HCT116 (cell line): ENCODE data around the gene ATG9A. TPM values are rescaled to one million over a fixed set of nuclear protein-coding genes. Genes with fewer than 3 reads are reported as not detected.

Experiments
- ATAC-seq: fragments of 200-7000 bp; cut with Tn5 transposase; 2 replicates; pipeline ENCODE4 v1.9.1; 2020; ENCODE audit warnings: mild to moderate bottlenecking, moderate library complexity
- BruUV-seq: library from RNA; stranded (reverse); fragments of 400-500 nt; replicated peaks from 2 replicates; lab custom pipeline; 2021; lab: Mats Ljungman, UMichigan
- CTCF ChIA-PET: fragments of 300-600 bp; sonication (Branson Sonifier 250); formaldehyde crosslinking; loops from one replicate; lab custom pipeline; 2021; ENCODE audit warnings: antibody characterized with exemption; lab: Charles Lee
- POLR2A ChIA-PET: fragments of 300-600, 350-600 bp; sonication (Branson Sonifier 250); formaldehyde crosslinking; loops from one replicate; lab custom pipeline; 2021; ENCODE audit warnings: antibody characterized with exemption; lab: Charles Lee
- RAD21 ChIA-PET, 2 experiments: fragments of 300-600 bp; sonication (Branson Sonifier 250); formaldehyde crosslinking; loops; one replicate each; lab custom pipeline; 2023; ENCODE audit warnings: low total read pairs in 2 of 2; ENCODE audit not compliant: uncharacterized antibody in 2 of 2, unreplicated experiment in 2 of 2, low non-redundant PET in 1 of 2; lab: Charles Lee
- DNase-seq: peaks from one replicate; pipeline ENCODE4 v3.0.0-alpha.2; 2010; ENCODE audit warnings: low read depth, low spot score
- H2AFZ ChIP-seq: fragments of 200-600 bp; shearing (Covaris generic), sonication (generic); 2 replicates; pipeline ENCODE4 v1.6.1; 2017; ENCODE audit warnings: low read depth, mixed run types, mixed read lengths, antibody characterized with exemption, low read length; ENCODE audit not compliant: poor library complexity, severe bottlenecking
- H3K27ac ChIP-seq: 2 replicates; pipeline ENCODE4 v1.5.1; 2012; ENCODE audit warnings: low read depth, low read length
- H3K27me3 ChIP-seq: fragments of 200-600 bp; sonication (generic); 2 replicates; pipeline ENCODE4 v1.6.1; 2016; ENCODE audit warnings: mixed run types, low read length, mixed read lengths; ENCODE audit not compliant: insufficient read depth
- H3K36me3 ChIP-seq, 2 experiments: fragments of 200-500 bp in 1 of 2; fragments of 200-600 bp in 1 of 2; sonication (Bioruptor generic) in 1 of 2; sonication (generic) in 1 of 2; 2 replicates each; pipeline versions ENCODE4 v1.5.1 to v1.6.1; 2014 to 2016; ENCODE audit warnings: low read length in 2 of 2, inconsistent platforms in 1 of 2, mixed read lengths in 1 of 2, mixed run types in 1 of 2; ENCODE audit not compliant: insufficient read depth in 2 of 2, control insufficient read depth in 1 of 2
- H3K4me1 ChIP-seq, 2 experiments: fragments of 200-600 bp in 1 of 2; sonication (generic) in 1 of 2; 2 replicates each; pipeline versions ENCODE4 v1.5.1 to v1.6.1; 2012 to 2017; ENCODE audit warnings: low read length in 2 of 2, inconsistent platforms in 1 of 2, mild to moderate bottlenecking in 1 of 2, mixed read lengths in 1 of 2, mixed run types in 1 of 2, moderate library complexity in 1 of 2; ENCODE audit not compliant: insufficient read depth in 2 of 2, control insufficient read depth in 1 of 2
- H3K4me2 ChIP-seq: fragments of 200-600 bp; sonication (generic); 2 replicates; pipeline ENCODE4 v1.6.1; 2017; ENCODE audit warnings: mixed run types, low read length, mixed read lengths
- H3K4me3 ChIP-seq, 2 experiments: fragments of 200-600 bp in 1 of 2; sonication (generic) in 1 of 2; replicated peaks in 1 of 2; 2 replicates each; pipeline ENCODE4 v1.5.1; 2011 to 2016; ENCODE audit warnings: low read length in 2 of 2, control low read depth in 1 of 2, low read depth in 1 of 2, mild to moderate bottlenecking in 1 of 2, mixed read lengths in 1 of 2, mixed run types in 1 of 2
- H3K79me2 ChIP-seq: fragments of 200-600 bp; sonication (generic); 2 replicates; pipeline ENCODE4 v1.6.1; 2017; ENCODE audit warnings: mild to moderate bottlenecking, mixed run types, low read length, moderate library complexity, mixed read lengths; ENCODE audit not compliant: insufficient read depth
- H3K9ac ChIP-seq: fragments of 200-600 bp; sonication (generic); 2 replicates; pipeline ENCODE4 v1.6.1; 2016; ENCODE audit warnings: low read length, mixed read lengths
- H3K9me2 ChIP-seq: fragments of 200-600 bp; sonication (generic), shearing (Covaris generic); 2 replicates; pipeline ENCODE4 v1.6.1; 2017; ENCODE audit warnings: mixed run types, mild to moderate bottlenecking, moderate library complexity; ENCODE audit not compliant: insufficient read depth
- H3K9me3 ChIP-seq, 2 experiments: fragments of 200-500 bp in 1 of 2; fragments of 200-600 bp in 1 of 2; sonication (Bioruptor generic) in 1 of 2; sonication (generic) in 1 of 2; 2 replicates each; pipeline ENCODE4 v1.6.1; 2014 to 2017; ENCODE audit warnings: low read length in 2 of 2, mixed read lengths in 2 of 2, inconsistent platforms in 1 of 2, low read depth in 1 of 2, mild to moderate bottlenecking in 1 of 2, mixed run types in 1 of 2, moderate library complexity in 1 of 2; ENCODE audit not compliant: control insufficient read depth in 1 of 2, insufficient read depth in 1 of 2
- H4K20me1 ChIP-seq: fragments of 200-600 bp; sonication (generic), shearing (Covaris generic); 2 replicates; pipeline ENCODE4 v1.6.1; 2017; ENCODE audit warnings: mixed run types, mild to moderate bottlenecking, moderate library complexity; ENCODE audit not compliant: insufficient read depth
- CBX3 ChIP-seq: IDR thresholded peaks from 2 replicates; pipeline ENCODE4 v1.6.1; 2012; ENCODE audit warnings: low read depth
- EGR1 ChIP-seq: IDR thresholded peaks from 2 replicates; pipeline ENCODE4 v1.6.1; 2012; ENCODE audit warnings: low read depth
- ELF1 ChIP-seq: IDR thresholded peaks from 2 replicates; pipeline ENCODE4 v1.6.1; 2012; ENCODE audit warnings: low read depth, borderline replicate concordance
- EZH2 ChIP-seq: fragments of 200-600 bp; sonication (generic); IDR thresholded peaks from 2 replicates; pipeline ENCODE4 v1.6.1; 2017; ENCODE audit warnings: antibody characterized with exemption, mixed run types
- MAX ChIP-seq: IDR thresholded peaks from 2 replicates; pipeline ENCODE4 v1.6.1; 2012
- POLR2AphosphoS5 ChIP-seq: IDR thresholded peaks from 2 replicates; pipeline ENCODE4 v1.6.1; 2011; ENCODE audit warnings: mild to moderate bottlenecking, low read depth, low read length, moderate library complexity
- RAD21 ChIP-seq: IDR thresholded peaks from 2 replicates; pipeline ENCODE4 v1.6.1; 2012; ENCODE audit warnings: low read depth, mild to moderate bottlenecking
- REST ChIP-seq: IDR thresholded peaks from 2 replicates; pipeline ENCODE4 v1.6.1; 2012; ENCODE audit warnings: low read depth
- SIN3A ChIP-seq: IDR thresholded peaks from 2 replicates; pipeline ENCODE4 v1.6.1; 2012; ENCODE audit warnings: low read depth
- TCF7L2 ChIP-seq: IDR thresholded peaks from 2 replicates; pipeline ENCODE4 v1.7.0; 2011; ENCODE audit warnings: borderline replicate concordance, inconsistent platforms; ENCODE audit not compliant: insufficient read depth, insufficient read length; ENCODE audit errors: extremely low read depth
- YY1 ChIP-seq: IDR thresholded peaks from 2 replicates; pipeline ENCODE4 v1.6.1; 2011; ENCODE audit warnings: low read length, low read depth, moderate library complexity, mild to moderate bottlenecking; ENCODE audit not compliant: insufficient replicate concordance; ENCODE audit errors: extremely low read depth
- ZBTB33 ChIP-seq: IDR thresholded peaks from 2 replicates; pipeline ENCODE4 v1.6.1; 2011; ENCODE audit warnings: mild to moderate bottlenecking, low read length, moderate library complexity; ENCODE audit not compliant: insufficient replicate concordance; ENCODE audit errors: extremely low read depth
- ZNF274 ChIP-seq: fragments of 200-500 bp; sonication (Bioruptor generic); IDR thresholded peaks from 2 replicates; pipeline ENCODE4 v1.6.1; 2014; ENCODE audit warnings: mild to moderate bottlenecking, low read depth, low read length, inconsistent platforms
- intact Hi-C: fragments of 100-400 bp; cut with micrococcal nuclease; formaldehyde crosslinking; loops from 2 replicates; pipeline ENCODE4 v1.10.0; 2022
- total RNA-seq: library from RNA; stranded (reverse); gene quantifications from one replicate; pipeline ENCODE4 v1.2.1, GENCODE V29; 2021; ENCODE audit not compliant: unreplicated experiment

The ATG9A gene
- total RNA-seq, 1 experiment from 2014 or later, result 51.8 TPM

- POLR2A ChIA-PET, result no interaction called here
- H3K9me3 ChIP-seq, result no peaks in the 10 kb centered on the region
- BruUV-seq, result no TSS peak
- no peaks in the 10 kb centered on the region for H3K36me3 ChIP-seq
- DNase-seq (no peak), ATAC-seq (no peak)
- no peaks in the 10 kb centered on the region for H3K9me2 ChIP-seq
- H4K20me1 ChIP-seq, result no peaks in the 10 kb centered on the region
- intact Hi-C loops, result no loop called here
- H3K79me2 ChIP-seq, result no peaks in the 10 kb centered on the region
- peaks cover 27 to 35% of the 10 kb centered on the region in 2 experiments for H3K4me1 ChIP-seq
- H3K4me2 ChIP-seq, result no peak overlapping the region
- CTCF ChIA-PET, result no interaction called here
- RAD21 ChIA-PET, result no interaction called here
- H3K4me3 ChIP-seq, result no peak overlapping the region
- no peak for TF ChIP-seq YY1
- no peak overlapping the region for H3K9ac ChIP-seq
- H3K27me3 ChIP-seq, result peaks cover 6% of the 10 kb centered on the region; the same call in 1 of the 2 replicates
- H3K27ac ChIP-seq, result no peak overlapping the region
- no peak overlapping the region for H2AFZ ChIP-seq
These were observed 41.6 kb upstream of the ATG9A start for GRCh38 chr2:219271021-219271420.

GRCh38 chr2:219270055-219270372 is 40.6 kb upstream of the ATG9A start:
- DNase-seq (no peak), ATAC-seq (no peak)
- intact Hi-C loops, result no loop called here
- ChIA-PET POLR2A (interaction anchor here (1.7 kb wide), 1 partner anchor 9 kb away, joined by 5 read pairs; the partner anchor contains the start of gene DNAJB2), RAD21 (no interaction called here), CTCF (interaction anchor here (0.9 kb wide), 1 partner anchor 99 kb away, joined by 3 read pairs; no protein-coding TSS in a partner anchor)
- Histone ChIP-seq H3K4me3 (no peak overlapping the region), H3K9me2 (no peaks in the 10 kb centered on the region), H3K27me3 (peaks cover 6% of the 10 kb centered on the region; the same call in 1 of the 2 replicates), H3K4me2 (no peak overlapping the region), H3K27ac (no peak overlapping the region), H3K9ac (no peak overlapping the region), H3K9me3 (no peaks in the 10 kb centered on the region), H4K20me1 (no peaks in the 10 kb centered on the region), H2AFZ (no peak overlapping the region), H3K36me3 (no peaks in the 10 kb centered on the region), H3K4me1 (peaks cover 24 to 27% of the 10 kb centered on the region in 2 experiments), H3K79me2 (no peaks in the 10 kb centered on the region)
- TF ChIP-seq MAX (no peak), EZH2 (no peak), CBX3 (no peak), ZBTB33 (no peak), ELF1 (no peak), TCF7L2 (no peak), POLR2AphosphoS5 (no peak), SIN3A (no peak), RAD21 (no peak), REST (no peak), EGR1 (no peak), ZNF274 (no peak)
- no TSS peak for BruUV-seq
